ENCODE measurements around the gene MYOZ1.
"Not testable (repeated sequence)": the region's sequence is repeated elsewhere in the genome, so short reads cannot be mapped to it uniquely, and the experiment has no call there.

- not testable (repeated sequence) for TF ChIP-seq CTCF, POLR2A (IDR thresholded peaks at IDR 0.05)
Measured at GRCh38 chr10:73663621-73664020, 22.3 kb upstream of the MYOZ1 start.
